Ovary (tissue), 9 donors: ENCODE data around the gene LIPG. TPM values are rescaled to one million over a fixed set of nuclear protein-coding genes. Genes with fewer than 3 reads are reported as not detected.
"Not testable (repeated sequence)": the region's sequence is repeated elsewhere in the genome, so short reads cannot be mapped to it uniquely, and the experiment has no call there.

Source experiments
- DNase-seq, 5 donors: peaks; one replicate each; pipeline ENCODE4 v3.0.0-alpha.2; 2019 to 2020
- H3K27ac ChIP-seq, 2 donors: fragments of 200-600 bp; one replicate each; pipeline versions ENCODE4 v1.5.1 to v1.8.0; 2019 to 2022
- H3K27me3 ChIP-seq: fragments of 200-600 bp; one replicate; pipeline ENCODE4 v1.8.0; 2022
- H3K36me3 ChIP-seq: fragments of 200-600 bp; sonication (generic); one replicate; pipeline ENCODE4 v1.5.1; 2019
- H3K4me1 ChIP-seq: one replicate; pipeline ENCODE4 v1.8.1; 2013; ENCODE audit warnings: mild to moderate bottlenecking, moderate library complexity; ENCODE audit not compliant: insufficient read depth
- H3K4me3 ChIP-seq: fragments of 200-600 bp; sonication (generic); one replicate; pipeline ENCODE4 v1.5.1; 2017
- H3K9me3 ChIP-seq, 2 donors: fragments of 200-600 bp in 1 of 2; sonication (generic) in 1 of 2; one replicate each; pipeline versions ENCODE4 v1.5.1 to v1.8.1; 2013 to 2019; ENCODE audit warnings: mild to moderate bottlenecking in 1 of 2, moderate library complexity in 1 of 2
- CTCF ChIP-seq, 3 donors: fragments of 450-650 bp in 2 of 3; fragments of 200-600 bp in 1 of 3; IDR thresholded peaks; one replicate each; pipeline versions ENCODE4 v1.5.1 to v1.8.0; 2016 to 2022; ENCODE audit warnings: antibody characterized with exemption in 3 of 3, mild to moderate bottlenecking in 1 of 3
- EP300 ChIP-seq: sonication (generic); formaldehyde crosslinking; IDR thresholded peaks from one replicate; pipeline ENCODE4 v1.6.1; 2017; ENCODE audit warnings: antibody characterized with exemption
- POLR2A ChIP-seq: fragments of 450-650 bp; IDR thresholded peaks from one replicate; pipeline ENCODE4 v1.6.1; 2017; ENCODE audit warnings: antibody characterized with exemption, mild to moderate bottlenecking, moderate library complexity
- WGBS, 3 donors: extraction: QIAGEN DNeasy Blood & Tissue Kit in 1 of 3; methylation state at CpG; one replicate each; pipeline versions ENCODE4 v1.1.5 to v1.1.7; 2013 to 2017; 5-methylcytosine and 5-hydroxymethylcytosine counted together
- intact Hi-C, 4 donors: fragments of 100-400 bp; cut with DNase I; formaldehyde crosslinking; loops; one replicate each; pipeline versions ENCODE4 v1.11.0 to v1.15.1; 2022 to 2023
- polyA plus RNA-seq, 2 donors: library from polyadenylated mRNA; stranded (reverse); fragments of 200-250 nt in 1 of 2; fragments of 350-450 nt in 1 of 2; fragmentation: Illumina TruSeq in 1 of 2; extraction: RNeasy Lipid Tissue Mini Kit (QIAGEN cat#74804) in 1 of 2; gene quantifications; one replicate each; pipeline ENCODE4 v1.2.3, GENCODE V29; 2013 to 2014
- total RNA-seq, 7 donors: library from RNA; depleted of rRNA in 2 of 7; stranded (reverse); fragments of >200 nt in 2 of 7; fragmentation: NEBNext Ultra II Directional in 3 of 7; extraction: Animal tissue kit (Norgen Biotek cat#: 25700) in 3 of 7; gene quantifications; one replicate each; pipeline versions ENCODE4 v1.1.0 to v1.2.4, GENCODE V29; 2016 to 2023
- donor health status: DM: no; HTN: no; CAD: no; lungs with moderate emphysema.
- donor health status: DM: no; HTN: no; CAD: no.
- donor health status: Bipolar disorder and iron deficiency.
- donor health status: DM: yes; HTN: yes; CAD: no.
- donor health status: DM: no; HTN: no; CAD: no.
- donor health status: DM: yes; HTN: yes; CAD: no.

LIPG gene
- total and polyA plus RNA-seq, 9 donors = 0.23 to 3.9 (median 0.60) TPM; not detected in 1

GRCh38 chr18:49517483-49517882, 44.4 kb upstream of the LIPG start:
- intact Hi-C loops = loop anchor here in 2 of 4 donors (10.0 kb wide), 2 partner anchors 267 to 337 kb away; no protein-coding TSS in a partner anchor
- WGBS, 3 donors = 89 to 94% (median 93%) methylated on average over 2 of the region's 2 CpGs
- H3K4me3 ChIP-seq = no peak overlapping the region
- no peak overlapping the region for H3K27ac ChIP-seq
- H3K9me3 ChIP-seq = no peaks in the 10 kb centered on the region
- no peak for TF ChIP-seq POLR2A
- TF ChIP-seq CTCF (IDR thresholded peaks at IDR 0.05) = no peak
- no peak for TF ChIP-seq EP300
- H3K36me3 ChIP-seq = no peaks in the 10 kb centered on the region
- DNase-seq = no peak
- no peaks in the 10 kb centered on the region for H3K27me3 ChIP-seq
- no peaks in the 10 kb centered on the region for H3K4me1 ChIP-seq

- DNase-seq = no peak
- Histone ChIP-seq H3K36me3 (no peaks in the 10 kb centered on the region), H3K4me3 (no peak overlapping the region), H3K27ac (no peak overlapping the region), H3K4me1 (no peaks in the 10 kb centered on the region), H3K9me3 (no peaks in the 10 kb centered on the region), H3K27me3 (no peaks in the 10 kb centered on the region)
- intact Hi-C loops = loop anchor here in 2 of 4 donors (10.0 kb wide), 2 partner anchors 265 to 335 kb away; no protein-coding TSS in a partner anchor
- TF ChIP-seq POLR2A (no peak), EP300 (no peak), CTCF (IDR thresholded peaks at IDR 0.05) (no peak)
- 81 to 84% (median 81%) methylated on average over 10 of the region's 10 CpGs for WGBS, 3 donors
These were observed 42.5 kb upstream of the LIPG start for GRCh38 chr18:49519101-49519971.

- no peak overlapping the region for H3K27ac ChIP-seq
- no peaks in the 10 kb centered on the region for H3K36me3 ChIP-seq
- no peak for DNase-seq
- no peaks in the 10 kb centered on the region for H3K9me3 ChIP-seq
- H3K27me3 ChIP-seq = no peaks in the 10 kb centered on the region
- no peaks in the 10 kb centered on the region for H3K4me1 ChIP-seq
- intact Hi-C loops = no loop called here
- TF ChIP-seq CTCF (IDR thresholded peaks at IDR 0.05) (no peak), POLR2A (no peak), EP300 (no peak)
- no peak overlapping the region for H3K4me3 ChIP-seq
- 40 to 54% (median 51%) methylated on average over 2 of the region's 2 CpGs for WGBS, 3 donors
These were observed 41.2 kb upstream of the LIPG start for GRCh38 chr18:49520661-49521145.

GRCh38 chr18:49521216-49521835, 40.5 kb upstream of the LIPG start:
- H3K4me3 ChIP-seq = no peak overlapping the region
- DNase-seq = no peak
- no peaks in the 10 kb centered on the region for H3K4me1 ChIP-seq
- no peak overlapping the region for H3K27ac ChIP-seq
- no peaks in the 10 kb centered on the region for H3K27me3 ChIP-seq
- 58 to 69% (median 64%) methylated on average over 7 of the region's 7 CpGs for WGBS, 3 donors
- no peaks in the 10 kb centered on the region for H3K36me3 ChIP-seq
- intact Hi-C loops = no loop called here
- no peak for TF ChIP-seq EP300
- no peak for TF ChIP-seq POLR2A
- TF ChIP-seq CTCF (IDR thresholded peaks at IDR 0.05) = no peak
- no peaks in the 10 kb centered on the region for H3K9me3 ChIP-seq

GRCh38 chr18:49523580-49524093, 38.2 kb upstream of the LIPG start:
- intact Hi-C loops, H3K9me3 ChIP-seq, H3K4me1 ChIP-seq, DNase-seq, H3K27ac ChIP-seq, H3K36me3 ChIP-seq, H3K27me3 ChIP-seq, H3K4me3 ChIP-seq: not testable (repeated sequence)
- 95% methylated on average over 7 of the region's 7 CpGs for WGBS, 3 donors
